Peyer's patch (tissue), 4 donors: ENCODE measurements around the gene WDR59.

ENCODE experiments used
- POLR2A ChIP-seq, 2 donors: fragments of 450-650 bp; IDR thresholded peaks; one replicate each; pipeline ENCODE4 v1.5.1; 2017; ENCODE audit warnings: antibody characterized with exemption in 2 of 2, mild to moderate bottlenecking in 2 of 2, moderate library complexity in 2 of 2
- TF ChIP-seq, protein P1 (sequence below), 6 experiments: fragments of 450-650 bp in 4 of 6; fragments of 200-600 bp in 2 of 6; sonication (generic) in 1 of 6; IDR thresholded peaks; one replicate each; pipeline ENCODE4 v1.5.1; 2017 to 2019; ENCODE audit warnings: antibody characterized with exemption in 6 of 6, mild to moderate bottlenecking in 3 of 6, moderate library complexity in 1 of 6

DNA sequence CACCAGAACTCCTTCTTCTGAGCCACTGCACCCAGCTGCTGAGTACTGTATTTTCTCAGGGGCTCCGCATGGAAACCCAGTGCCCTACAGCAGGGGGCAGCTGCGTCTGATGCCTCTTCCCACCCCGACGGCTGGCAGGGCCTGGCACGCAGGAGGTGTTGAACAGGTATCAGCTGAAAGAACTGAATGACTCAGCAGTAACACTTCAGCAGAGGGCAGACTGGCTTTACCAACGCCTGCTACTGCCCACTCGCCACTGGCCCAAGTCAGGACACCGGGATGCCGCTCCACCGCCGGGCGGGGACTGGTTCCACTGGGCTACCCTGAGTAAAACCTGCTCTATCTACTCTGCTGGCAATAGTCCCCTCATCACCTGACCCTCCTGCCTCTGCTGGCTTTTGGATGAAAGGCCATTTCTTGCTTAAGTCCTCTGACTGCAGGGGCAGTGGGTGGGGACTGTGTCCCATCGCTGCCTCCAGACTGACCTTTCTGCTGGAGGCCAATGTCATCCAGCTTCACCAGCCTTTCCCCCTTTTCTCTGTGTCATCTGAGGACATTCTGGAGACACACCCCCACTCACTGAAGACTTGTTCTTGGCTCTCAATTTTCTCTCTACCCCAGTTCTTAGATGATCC lies 109.9 kb downstream of the WDR59 start:
- TF ChIP-seq, protein P1, sequence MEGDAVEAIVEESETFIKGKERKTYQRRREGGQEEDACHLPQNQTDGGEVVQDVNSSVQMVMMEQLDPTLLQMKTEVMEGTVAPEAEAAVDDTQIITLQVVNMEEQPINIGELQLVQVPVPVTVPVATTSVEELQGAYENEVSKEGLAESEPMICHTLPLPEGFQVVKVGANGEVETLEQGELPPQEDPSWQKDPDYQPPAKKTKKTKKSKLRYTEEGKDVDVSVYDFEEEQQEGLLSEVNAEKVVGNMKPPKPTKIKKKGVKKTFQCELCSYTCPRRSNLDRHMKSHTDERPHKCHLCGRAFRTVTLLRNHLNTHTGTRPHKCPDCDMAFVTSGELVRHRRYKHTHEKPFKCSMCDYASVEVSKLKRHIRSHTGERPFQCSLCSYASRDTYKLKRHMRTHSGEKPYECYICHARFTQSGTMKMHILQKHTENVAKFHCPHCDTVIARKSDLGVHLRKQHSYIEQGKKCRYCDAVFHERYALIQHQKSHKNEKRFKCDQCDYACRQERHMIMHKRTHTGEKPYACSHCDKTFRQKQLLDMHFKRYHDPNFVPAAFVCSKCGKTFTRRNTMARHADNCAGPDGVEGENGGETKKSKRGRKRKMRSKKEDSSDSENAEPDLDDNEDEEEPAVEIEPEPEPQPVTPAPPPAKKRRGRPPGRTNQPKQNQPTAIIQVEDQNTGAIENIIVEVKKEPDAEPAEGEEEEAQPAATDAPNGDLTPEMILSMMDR (IDR thresholded peaks at IDR 0.05) = no peak
- no peak for TF ChIP-seq POLR2A (IDR thresholded peaks at IDR 0.05)
